ENCODE measurements around the gene FKBP15. TPM values are rescaled to one million over a fixed set of nuclear protein-coding genes. Genes with fewer than 3 reads are reported as not detected.

The FKBP15 gene
- total RNA-seq, 1 donor from 2014 or later, result 26.4 TPM

- no peaks in the 10 kb centered on the region for H3K79me2 ChIP-seq (ENCODE audit: insufficient read depth, low read length)
- no peak overlapping the region for H3K4me3 ChIP-seq (ENCODE audit: insufficient read depth, low read depth, low read length)
- peaks cover 7% of the 10 kb centered on the region for H3K4me1 ChIP-seq (ENCODE audit: insufficient read depth, low read length)
- FAIRE-seq, result no peak
- Mint-ChIP-seq H3K36me3 (ENCODE audit: low read depth, unreplicated experiment) (peaks cover 45% of the 10 kb centered on the region), H3K27ac (ENCODE audit: unreplicated experiment) (no peak overlapping the region), H3K9me3 (ENCODE audit: unreplicated experiment) (peaks cover 2% of the 10 kb centered on the region), H3K4me1 (ENCODE audit: low read depth, unreplicated experiment) (peaks cover 3% of the 10 kb centered on the region), H3K27me3 (ENCODE audit: low read depth, unreplicated experiment) (no peaks in the 10 kb centered on the region), H3K4me3 (ENCODE audit: unreplicated experiment) (no peak overlapping the region)
- H3K4me2 ChIP-seq (ENCODE audit: low read length), result no peak overlapping the region
- H3K36me3 ChIP-seq (ENCODE audit: insufficient read depth, low read length), result peaks cover 52% of the 10 kb centered on the region
- TF ChIP-seq CTCF (IDR thresholded peaks at IDR 0.05; ENCODE audit: insufficient read depth, low read depth, low read length) (no peak), EZH2 (IDR thresholded peaks at IDR 0.05; ENCODE audit: insufficient read depth, low read length) (no peak)
- DNase-seq (ENCODE audit: low read depth), result no peak
- no peaks in the 10 kb centered on the region for H3K27me3 ChIP-seq (ENCODE audit: insufficient read depth, low read length)
- H3K9me3 ChIP-seq (ENCODE audit: insufficient read depth, low read depth, low read length), result no peaks in the 10 kb centered on the region
- H3K27ac ChIP-seq (ENCODE audit: low read depth, low read length), result no peak overlapping the region
- H2AFZ ChIP-seq (ENCODE audit: low read depth, low read length), result no peak overlapping the region
- no peak overlapping the region for H3K9ac ChIP-seq (ENCODE audit: low read length)
- peaks cover 6% of the 10 kb centered on the region for H4K20me1 ChIP-seq (ENCODE audit: insufficient read depth, low read length)
Observed at GRCh38 chr9:113168809-113169208, 52.3 kb downstream of the FKBP15 start.

- TF ChIP-seq EZH2 (IDR thresholded peaks at IDR 0.05; ENCODE audit: insufficient read depth, low read length), result no peak
- TF ChIP-seq CTCF (IDR thresholded peaks at IDR 0.05; ENCODE audit: insufficient read depth, low read depth, low read length), result no peak
- FAIRE-seq, result no peak
- Histone ChIP-seq H3K4me3 (ENCODE audit: insufficient read depth, low read depth, low read length) (no peak overlapping the region), H3K9ac (ENCODE audit: low read length) (no peak overlapping the region), H2AFZ (ENCODE audit: low read depth, low read length) (no peak overlapping the region), H3K4me1 (ENCODE audit: insufficient read depth, low read length) (peaks cover 7% of the 10 kb centered on the region), H3K79me2 (ENCODE audit: insufficient read depth, low read length) (no peaks in the 10 kb centered on the region), H4K20me1 (ENCODE audit: insufficient read depth, low read length) (peaks cover 6% of the 10 kb centered on the region), H3K36me3 (ENCODE audit: insufficient read depth, low read length) (peaks cover 37% of the 10 kb centered on the region), H3K27ac (ENCODE audit: low read depth, low read length) (no peak overlapping the region), H3K27me3 (ENCODE audit: insufficient read depth, low read length) (no peaks in the 10 kb centered on the region), H3K4me2 (ENCODE audit: low read length) (no peak overlapping the region), H3K9me3 (ENCODE audit: insufficient read depth, low read depth, low read length) (no peaks in the 10 kb centered on the region)
- DNase-seq (ENCODE audit: low read depth), result no peak
- Mint-ChIP-seq H3K4me1 (ENCODE audit: low read depth, unreplicated experiment) (peaks cover 5% of the 10 kb centered on the region), H3K9me3 (ENCODE audit: unreplicated experiment) (no peaks in the 10 kb centered on the region), H3K27ac (ENCODE audit: unreplicated experiment) (no peak overlapping the region), H3K27me3 (ENCODE audit: low read depth, unreplicated experiment) (no peaks in the 10 kb centered on the region), H3K4me3 (ENCODE audit: unreplicated experiment) (no peak overlapping the region), H3K36me3 (ENCODE audit: low read depth, unreplicated experiment) (peaks cover 49% of the 10 kb centered on the region)
Observed at GRCh38 chr9:113166039-113166438, 55.0 kb downstream of the FKBP15 start.

- peak; percentile 50 for DNase-seq (ENCODE audit: low read depth)
- peaks cover 10% of the 10 kb centered on the region for H3K4me1 Mint-ChIP-seq (ENCODE audit: low read depth, unreplicated experiment)
- H3K9ac ChIP-seq (ENCODE audit: low read length), result no peak overlapping the region
- H3K4me3 Mint-ChIP-seq (ENCODE audit: unreplicated experiment), result no peak overlapping the region
- no peak overlapping the region for H3K4me2 ChIP-seq (ENCODE audit: low read length)
- H2AFZ ChIP-seq (ENCODE audit: low read depth, low read length), result no peak overlapping the region
- peaks cover 47% of the 10 kb centered on the region for H3K36me3 Mint-ChIP-seq (ENCODE audit: low read depth, unreplicated experiment)
- H3K9me3 ChIP-seq (ENCODE audit: insufficient read depth, low read depth, low read length), result no peaks in the 10 kb centered on the region
- peak; percentile 47 for FAIRE-seq
- H3K4me1 ChIP-seq (ENCODE audit: insufficient read depth, low read length), result peaks cover 11% of the 10 kb centered on the region
- no peaks in the 10 kb centered on the region for H3K27me3 ChIP-seq (ENCODE audit: insufficient read depth, low read length)
- no peaks in the 10 kb centered on the region for H3K79me2 ChIP-seq (ENCODE audit: insufficient read depth, low read length)
- peaks cover 26% of the 10 kb centered on the region for H3K36me3 ChIP-seq (ENCODE audit: insufficient read depth, low read length)
- no peak overlapping the region for H3K27ac Mint-ChIP-seq (ENCODE audit: unreplicated experiment)
- H3K4me3 ChIP-seq (ENCODE audit: insufficient read depth, low read depth, low read length), result no peak overlapping the region
- H3K27me3 Mint-ChIP-seq (ENCODE audit: low read depth, unreplicated experiment), result no peaks in the 10 kb centered on the region
- no peaks in the 10 kb centered on the region for H3K9me3 Mint-ChIP-seq (ENCODE audit: unreplicated experiment)
- peaks cover 6% of the 10 kb centered on the region for H4K20me1 ChIP-seq (ENCODE audit: insufficient read depth, low read length)
- TF ChIP-seq CTCF (IDR thresholded peaks at IDR 0.05; ENCODE audit: insufficient read depth, low read depth, low read length), result no peak
- H3K27ac ChIP-seq (ENCODE audit: low read depth, low read length), result no peak overlapping the region
Observed at GRCh38 chr9:113164536-113165300, 56.4 kb downstream of the FKBP15 start.

Data from astrocyte (in vitro differentiated cells and primary cell).